ENCODE measurements around the gene TNFSF12. TPM values are rescaled to one million over a fixed set of nuclear protein-coding genes. Genes with fewer than 3 reads are reported as not detected.
A peak's percentile ranks its signal among the peaks of the same experiment; 100 is the strongest.

The TNFSF12 gene
- total RNA-seq, 1 experiment from 2014 or later, result 7.1 TPM

DNA sequence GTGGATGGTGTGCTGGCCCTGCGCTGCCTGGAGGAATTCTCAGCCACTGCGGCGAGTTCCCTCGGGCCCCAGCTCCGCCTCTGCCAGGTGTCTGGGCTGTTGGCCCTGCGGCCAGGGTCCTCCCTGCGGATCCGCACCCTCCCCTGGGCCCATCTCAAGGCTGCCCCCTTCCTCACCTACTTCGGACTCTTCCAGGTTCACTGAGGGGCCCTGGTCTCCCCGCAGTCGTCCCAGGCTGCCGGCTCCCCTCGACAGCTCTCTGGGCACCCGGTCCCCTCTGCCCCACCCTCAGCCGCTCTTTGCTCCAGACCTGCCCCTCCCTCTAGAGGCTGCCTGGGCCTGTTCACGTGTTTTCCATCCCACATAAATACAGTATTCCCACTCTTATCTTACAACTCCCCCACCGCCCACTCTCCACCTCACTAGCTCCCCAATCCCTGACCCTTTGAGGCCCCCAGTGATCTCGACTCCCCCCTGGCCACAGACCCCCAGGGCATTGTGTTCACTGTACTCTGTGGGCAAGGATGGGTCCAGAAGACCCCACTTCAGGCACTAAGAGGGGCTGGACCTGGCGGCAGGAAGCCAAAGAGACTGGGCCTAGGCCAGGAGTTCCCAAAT is 8.4 kb downstream of the TNFSF12 start:
- Histone ChIP-seq H3K9me3 (ENCODE audit: control insufficient read depth, low read depth, low read length) (no peaks in the 10 kb centered on the region), H4K20me1 (ENCODE audit: control insufficient read depth, insufficient read depth, insufficient read length) (no peaks in the 10 kb centered on the region), H2AK5ac (ENCODE audit: insufficient read length, low read length) (no peak overlapping the region), H2BK120ac (ENCODE audit: low read depth, low read length, poor library complexity, severe bottlenecking) (no peak overlapping the region), H2BK5ac (ENCODE audit: insufficient read length, low read length) (no peak overlapping the region), H3K9ac (ENCODE audit: extremely low read depth, insufficient read length, low read length) (no peak overlapping the region), H4K5ac (ENCODE audit: insufficient read length, low read depth, low read length) (no peak overlapping the region), H3K18ac (ENCODE audit: insufficient read length, low read depth, low read length) (no peak overlapping the region), H3K79me2 (ENCODE audit: insufficient read depth, low read length) (peaks cover 1% of the 10 kb centered on the region; the same call in 1 of the 2 replicates), H2BK12ac (ENCODE audit: insufficient read length, low read depth, low read length) (no peak overlapping the region), H3K4ac (ENCODE audit: low read depth, low read length) (no peak overlapping the region), H3K4me1 (ENCODE audit: insufficient read depth, low read length) (0 out of 2 replicates have a peak, but pooled peaks cover 2% of the 10 kb centered on the region), H3K27me3 (ENCODE audit: insufficient read depth, low read length) (no peaks in the 10 kb centered on the region), H2BK15ac (ENCODE audit: low read depth, low read length) (no peak overlapping the region), H3K23me2 (ENCODE audit: insufficient read length, low read depth, low read length, poor library complexity, severe bottlenecking) (peaks cover 6% of the 10 kb centered on the region), H4K91ac (ENCODE audit: insufficient read length, low read depth, low read length) (no peak overlapping the region), H3K27ac (ENCODE audit: insufficient read length, low read depth, low read length) (no peak overlapping the region), H2BK20ac (ENCODE audit: low read depth, low read length, poor library complexity, severe bottlenecking) (no peak overlapping the region), H3T11ph (ENCODE audit: low read length) (no peak overlapping the region), H2AFZ (ENCODE audit: low read length) (no peak overlapping the region), H4K8ac (replicated peaks; ENCODE audit: insufficient read length, low read depth, low read length) (no peak overlapping the region), H3K56ac (ENCODE audit: insufficient read length, low read depth, low read length) (no peak overlapping the region), H3K4me2 (ENCODE audit: insufficient read depth, insufficient read length, low read length) (no peak overlapping the region), H3K23ac (ENCODE audit: insufficient read length, low read depth, low read length) (no peak overlapping the region), H3K14ac (ENCODE audit: insufficient read depth, low read length) (no peak overlapping the region), H3K79me1 (ENCODE audit: insufficient read depth, low read depth, low read length, poor library complexity, severe bottlenecking) (peaks cover under 1% of the 10 kb centered on the region)
- peak; percentile 74 for DNase-seq
- H3K27me3 Mint-ChIP-seq (ENCODE audit: low read depth), result peaks cover 2% of the 10 kb centered on the region; the same call in 1 of the 2 replicates
- H3K9me3 Mint-ChIP-seq, result no peaks in the 10 kb centered on the region
- WGBS (ENCODE audit: extremely low coverage, insufficient read length, low lambda C conversion rate), result no CpG with 5 or more reads among the region's 19 CpGs
- peaks cover 37 to 54% of the 10 kb centered on the region in 2 experiments for H3K4me1 Mint-ChIP-seq
- TF ChIP-seq, protein P1, sequence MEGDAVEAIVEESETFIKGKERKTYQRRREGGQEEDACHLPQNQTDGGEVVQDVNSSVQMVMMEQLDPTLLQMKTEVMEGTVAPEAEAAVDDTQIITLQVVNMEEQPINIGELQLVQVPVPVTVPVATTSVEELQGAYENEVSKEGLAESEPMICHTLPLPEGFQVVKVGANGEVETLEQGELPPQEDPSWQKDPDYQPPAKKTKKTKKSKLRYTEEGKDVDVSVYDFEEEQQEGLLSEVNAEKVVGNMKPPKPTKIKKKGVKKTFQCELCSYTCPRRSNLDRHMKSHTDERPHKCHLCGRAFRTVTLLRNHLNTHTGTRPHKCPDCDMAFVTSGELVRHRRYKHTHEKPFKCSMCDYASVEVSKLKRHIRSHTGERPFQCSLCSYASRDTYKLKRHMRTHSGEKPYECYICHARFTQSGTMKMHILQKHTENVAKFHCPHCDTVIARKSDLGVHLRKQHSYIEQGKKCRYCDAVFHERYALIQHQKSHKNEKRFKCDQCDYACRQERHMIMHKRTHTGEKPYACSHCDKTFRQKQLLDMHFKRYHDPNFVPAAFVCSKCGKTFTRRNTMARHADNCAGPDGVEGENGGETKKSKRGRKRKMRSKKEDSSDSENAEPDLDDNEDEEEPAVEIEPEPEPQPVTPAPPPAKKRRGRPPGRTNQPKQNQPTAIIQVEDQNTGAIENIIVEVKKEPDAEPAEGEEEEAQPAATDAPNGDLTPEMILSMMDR (conservative IDR thresholded peaks at IDR 0.05), result no peak
- peak overlapping the region in 1 of 3 experiments; percentile 63; a peak in 2 of 7 replicates for H3K27ac Mint-ChIP-seq
- H3K4me3 Mint-ChIP-seq, result no peak overlapping the region
- peaks cover 0 to under 1% (median 0%) of the 10 kb centered on the region in 3 experiments; a peak in 2 of 7 replicates for H3K36me3 Mint-ChIP-seq (ENCODE audit: insufficient read depth in 1 of 3, low read depth in 3 of 3)

Measured in H9 (cell line).